Measurements from ENCODE around the gene TSPAN32. TPM values are rescaled to one million over a fixed set of nuclear protein-coding genes. Genes with fewer than 3 reads are reported as not detected.

The TSPAN32 gene
- total RNA-seq, 1 experiment from 2014 or later: not detected

GRCh38 chr11:2342557-2342956, 40.7 kb downstream of the TSPAN32 start:
- no peak for TF ChIP-seq POLR2AphosphoS5 (IDR thresholded peaks at IDR 0.05; ENCODE audit: low read depth, low read length)
- no peak for TF ChIP-seq SIN3A (IDR thresholded peaks at IDR 0.05; ENCODE audit: borderline replicate concordance, insufficient read depth, low read depth, low read length)
- no peak for TF ChIP-seq CTCF (IDR thresholded peaks at IDR 0.05)
- no peak for TF ChIP-seq TCF7L2 (IDR thresholded peaks at IDR 0.05; ENCODE audit: low read depth, low read length)
- no peaks in the 10 kb centered on the region for H3K36me3 ChIP-seq (ENCODE audit: control insufficient read depth, insufficient read depth, low read length)
- H3K9me3 ChIP-seq (ENCODE audit: control insufficient read depth, insufficient read depth, low read depth, low read length): no peaks in the 10 kb centered on the region
- no peak overlapping the region for H3K4me3 ChIP-seq (ENCODE audit: low read depth in 2 of 2, low read length in 2 of 2)
- CTCF ChIA-PET: interaction anchor here (0.5 kb wide), 1 partner anchor 29 kb away, joined by 5 read pairs; no protein-coding TSS in a partner anchor
- BruUV-seq (replicated peaks): no TSS peak
- ATAC-seq: no peak
- H3K27me3 ChIP-seq (ENCODE audit: control insufficient read depth, insufficient read depth, low read length): peaks cover 17% of the 10 kb centered on the region
- in situ Hi-C loops (cut with HindIII; ENCODE audit: low pct_unique_long_range_greater_than_20kb, low sequenced_read_pairs) (no loop called here), intact Hi-C loops (cut with micrococcal nuclease; ENCODE audit: unreplicated experiment) (no loop called here)
- no peaks in the 10 kb centered on the region for H3K4me1 ChIP-seq (ENCODE audit: control insufficient read depth, insufficient read depth, low read length)
- POLR2A ChIA-PET: no interaction called here
- no peak for DNase-seq (ENCODE audit: low read depth, low spot score)
- no peak overlapping the region for H3K27ac ChIP-seq (ENCODE audit: low read length)

DNA sequence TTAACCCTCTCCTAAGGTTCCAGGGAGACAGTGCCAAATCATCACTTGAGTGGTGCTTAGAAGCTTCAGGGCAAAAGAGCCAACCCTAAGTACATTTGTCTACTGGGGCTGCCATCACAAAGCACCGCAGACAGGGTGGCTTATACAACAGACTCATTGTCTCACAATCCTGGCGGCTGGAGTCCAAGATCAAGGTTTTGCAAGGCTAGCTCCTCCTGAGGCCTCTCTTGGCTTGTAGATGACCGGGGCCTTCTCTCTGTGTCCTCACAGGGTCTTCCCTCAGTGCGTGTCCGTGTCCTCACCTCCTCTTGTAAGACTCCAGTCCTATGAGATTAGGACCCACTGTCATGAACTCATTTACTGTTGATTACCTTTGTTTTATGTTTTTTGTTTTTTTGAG, 41.2 kb downstream of the TSPAN32 start:
- no peak for ATAC-seq
- BruUV-seq (replicated peaks): no TSS peak
- CTCF ChIA-PET: interaction anchor here (0.5 kb wide), 1 partner anchor 29 kb away, joined by 5 read pairs; no protein-coding TSS in a partner anchor

More for the DNA sequence above, 41.2 kb downstream of the TSPAN32 start:
- Histone ChIP-seq H3K27me3 (ENCODE audit: control insufficient read depth, insufficient read depth, low read length) (peaks cover 16% of the 10 kb centered on the region), H3K27ac (ENCODE audit: low read length) (no peak overlapping the region), H3K36me3 (ENCODE audit: control insufficient read depth, insufficient read depth, low read length) (no peaks in the 10 kb centered on the region), H3K9me3 (ENCODE audit: control insufficient read depth, insufficient read depth, low read depth, low read length) (no peaks in the 10 kb centered on the region), H3K4me3 (ENCODE audit: low read depth in 2 of 2, low read length in 2 of 2) (no peak overlapping the region), H3K4me1 (ENCODE audit: control insufficient read depth, insufficient read depth, low read length) (no peaks in the 10 kb centered on the region)
- POLR2A ChIA-PET: no interaction called here
- intact Hi-C loops (cut with micrococcal nuclease; ENCODE audit: unreplicated experiment): no loop called here
- DNase-seq (ENCODE audit: low read depth, low spot score): no peak
- no peak for TF ChIP-seq POLR2AphosphoS5 (IDR thresholded peaks at IDR 0.05; ENCODE audit: low read depth, low read length)
- TF ChIP-seq SIN3A (IDR thresholded peaks at IDR 0.05; ENCODE audit: borderline replicate concordance, insufficient read depth, low read depth, low read length): no peak
- no peak for TF ChIP-seq TCF7L2 (IDR thresholded peaks at IDR 0.05; ENCODE audit: low read depth, low read length)
- TF ChIP-seq CTCF (IDR thresholded peaks at IDR 0.05): no peak
- TF ChIP-seq REST (IDR thresholded peaks at IDR 0.05; ENCODE audit: insufficient read depth in 1 of 2, low read depth in 2 of 2, low read length in 1 of 2): no peak
- in situ Hi-C loops (cut with HindIII; ENCODE audit: low pct_unique_long_range_greater_than_20kb, low sequenced_read_pairs): no loop called here
